ENCODE results near the gene AMER2. TPM values are rescaled to one million over a fixed set of nuclear protein-coding genes. Genes with fewer than 3 reads are reported as not detected.

The AMER2 gene
- total and polyA plus RNA-seq, 4 experiments from 2014 or later, result not detected

GRCh38 chr13:25136880-25137787 is 35.0 kb downstream of the AMER2 start:
- Mint-ChIP-seq H3K4me3 (no peak overlapping the region), H3K4me1 (no peaks in the 10 kb centered on the region), H3K36me3 (no peaks in the 10 kb centered on the region), H3K27ac (no peak overlapping the region), H3K27me3 (peaks cover 18 to 30% of the 10 kb centered on the region in 2 donors), H3K9me3 (peaks cover 0 to 18% (median 1%) of the 10 kb centered on the region in 8 donors)
- POLR2A ChIA-PET (ENCODE audit: partially characterized antibody), result no interaction called here
- intact Hi-C loops (cut with micrococcal nuclease), result no loop called here
- H3K4me3 ChIP-seq (ENCODE audit: low read length in 2 of 2), result no peak overlapping the region
- H3K36me3 ChIP-seq (ENCODE audit: insufficient read depth, low read length), result no peaks in the 10 kb centered on the region
- no peaks in the 10 kb centered on the region for H3K27me3 ChIP-seq (ENCODE audit: insufficient read depth, low read length)
- H3K4me1 ChIP-seq (ENCODE audit: insufficient read depth, low read length), result no peaks in the 10 kb centered on the region
- no peak overlapping the region for H3K27ac ChIP-seq (ENCODE audit: low read depth, low read length)
- no peak for DNase-seq
- CTCF ChIA-PET (ENCODE audit: partially characterized antibody), result no interaction called here
- H3K9me3 ChIP-seq (ENCODE audit: control insufficient read depth in 1 of 2, low read length in 2 of 2), result no peaks in the 10 kb centered on the region

- no peaks in the 10 kb centered on the region for H3K4me1 ChIP-seq (ENCODE audit: insufficient read depth, low read length)
- H3K9me3 ChIP-seq (ENCODE audit: control insufficient read depth in 1 of 2, low read length in 2 of 2), result no peaks in the 10 kb centered on the region
- no peak overlapping the region for H3K4me3 ChIP-seq (ENCODE audit: low read length in 2 of 2)
- POLR2A ChIA-PET (ENCODE audit: partially characterized antibody), result no interaction called here
- Mint-ChIP-seq H3K27ac (no peak overlapping the region), H3K4me1 (no peaks in the 10 kb centered on the region), H3K27me3 (peaks cover 11 to 24% of the 10 kb centered on the region in 2 donors), H3K9me3 (peaks cover 0 to 18% (median 1%) of the 10 kb centered on the region in 8 donors), H3K4me3 (no peak overlapping the region), H3K36me3 (no peaks in the 10 kb centered on the region)
- DNase-seq, result no peak
- H3K27me3 ChIP-seq (ENCODE audit: insufficient read depth, low read length), result no peaks in the 10 kb centered on the region
- CTCF ChIA-PET (ENCODE audit: partially characterized antibody), result no interaction called here
- intact Hi-C loops (cut with micrococcal nuclease), result no loop called here
- H3K36me3 ChIP-seq (ENCODE audit: insufficient read depth, low read length), result no peaks in the 10 kb centered on the region
- no peak overlapping the region for H3K27ac ChIP-seq (ENCODE audit: low read depth, low read length)
Observed at GRCh38 chr13:25135896-25136295, 36.2 kb downstream of the AMER2 start.

DNA sequence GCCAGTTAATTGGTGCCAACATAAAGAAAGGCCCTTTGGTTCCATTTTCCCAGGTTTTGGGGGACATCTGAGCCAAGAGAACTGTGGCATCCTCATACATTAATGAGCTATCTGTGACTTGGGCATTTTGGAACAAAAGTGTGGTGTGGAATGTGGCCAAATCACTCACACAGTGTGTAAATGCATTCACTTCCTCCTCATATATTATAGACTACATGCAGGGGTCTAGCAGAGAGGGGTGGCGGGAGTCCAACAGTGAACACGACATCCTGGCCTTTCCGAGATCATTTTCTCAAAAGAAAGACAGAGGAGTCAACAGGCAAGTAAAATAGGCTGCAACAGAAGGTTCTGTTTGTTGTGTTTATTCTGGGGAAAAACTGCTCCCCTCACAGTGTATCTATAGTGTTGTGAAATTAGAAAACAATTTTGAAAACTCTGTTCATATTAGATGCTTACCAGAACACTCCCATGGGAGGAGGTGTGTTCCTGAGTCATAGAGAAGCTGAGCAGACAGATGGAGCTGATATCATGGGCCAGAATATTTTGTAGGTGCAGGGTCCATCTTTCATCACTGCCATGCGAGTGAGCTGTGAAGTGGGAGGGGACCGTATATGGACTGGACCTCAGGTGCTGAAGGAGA is 39.2 kb downstream of the AMER2 start:
- no peaks in the 10 kb centered on the region for H3K9me3 ChIP-seq (ENCODE audit: control insufficient read depth in 1 of 2, low read length in 2 of 2)
- H3K9me3 Mint-ChIP-seq, result peaks cover 0 to 18% (median 1%) of the 10 kb centered on the region in 8 donors
- ChIA-PET POLR2A (ENCODE audit: partially characterized antibody) (no interaction called here), CTCF (ENCODE audit: partially characterized antibody) (interaction anchor here (1.1 to 1.4 kb wide), 2 partner anchors 11 to 19 kb away, joined by 3 to 5 read pairs; no protein-coding TSS in a partner anchor)
- DNase-seq, result no peak
- no peak overlapping the region for H3K27ac Mint-ChIP-seq
- H3K27me3 Mint-ChIP-seq, result peaks cover 7 to 23% of the 10 kb centered on the region in 2 donors
- no peaks in the 10 kb centered on the region for H3K27me3 ChIP-seq (ENCODE audit: insufficient read depth, low read length)
- intact Hi-C loops (cut with micrococcal nuclease), result no loop called here
- H3K4me3 Mint-ChIP-seq, result no peak overlapping the region
- H3K4me1 ChIP-seq (ENCODE audit: insufficient read depth, low read length), result no peaks in the 10 kb centered on the region
- H3K36me3 ChIP-seq (ENCODE audit: insufficient read depth, low read length), result no peaks in the 10 kb centered on the region
- H3K4me1 Mint-ChIP-seq, result peaks cover 0 to 1% (median 0%) of the 10 kb centered on the region in 4 donors
- H3K27ac ChIP-seq (ENCODE audit: low read depth, low read length), result no peak overlapping the region
- H3K36me3 Mint-ChIP-seq, result no peaks in the 10 kb centered on the region
- H3K4me3 ChIP-seq (ENCODE audit: low read length in 2 of 2), result no peak overlapping the region

DNA sequence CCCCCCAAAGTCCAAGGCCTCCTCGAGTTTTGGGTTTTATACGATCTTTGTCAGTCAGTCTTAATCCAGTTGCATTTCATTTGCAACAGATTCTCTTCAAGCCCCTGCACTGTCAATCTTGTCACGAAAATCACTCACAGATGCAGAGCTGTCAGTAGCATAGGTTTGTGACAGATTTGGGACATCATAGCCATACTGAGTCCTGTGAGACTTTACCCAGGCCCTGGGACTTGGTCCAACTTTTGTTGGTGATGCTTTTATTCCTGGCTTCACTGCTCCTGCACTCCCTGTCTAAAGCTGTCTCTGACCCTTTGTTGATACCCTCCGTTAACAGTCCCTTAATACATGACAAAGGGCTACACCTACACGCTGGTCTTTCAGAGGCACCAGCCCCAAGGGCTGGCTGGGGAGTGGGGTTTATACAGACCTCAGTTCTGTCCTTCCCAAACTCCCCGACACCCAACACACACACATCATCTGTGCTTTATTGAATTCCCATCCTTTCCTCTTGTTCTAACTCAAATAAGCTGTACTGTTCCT is 40.1 kb downstream of the AMER2 start:
- no peaks in the 10 kb centered on the region for H3K36me3 ChIP-seq (ENCODE audit: insufficient read depth, low read length)
- Mint-ChIP-seq H3K27ac (no peak overlapping the region), H3K27me3 (peaks cover 5 to 20% of the 10 kb centered on the region in 2 donors), H3K4me3 (no peak overlapping the region), H3K36me3 (no peaks in the 10 kb centered on the region), H3K9me3 (peaks cover 0 to 18% (median 1%) of the 10 kb centered on the region in 8 donors), H3K4me1 (peaks cover 0 to 1% (median 0%) of the 10 kb centered on the region in 4 donors)
- DNase-seq, result no peak
- H3K4me1 ChIP-seq (ENCODE audit: insufficient read depth, low read length), result no peaks in the 10 kb centered on the region
- POLR2A ChIA-PET (ENCODE audit: partially characterized antibody), result no interaction called here
- H3K27me3 ChIP-seq (ENCODE audit: insufficient read depth, low read length), result no peaks in the 10 kb centered on the region
- CTCF ChIA-PET (ENCODE audit: partially characterized antibody), result interaction anchor here (1.1 kb wide), 1 partner anchor 18 kb away, joined by 5 read pairs; no protein-coding TSS in a partner anchor
- no peak overlapping the region for H3K27ac ChIP-seq (ENCODE audit: low read depth, low read length)
- no peaks in the 10 kb centered on the region for H3K9me3 ChIP-seq (ENCODE audit: control insufficient read depth in 1 of 2, low read length in 2 of 2)
- H3K4me3 ChIP-seq (ENCODE audit: low read length in 2 of 2), result no peak overlapping the region
- intact Hi-C loops (cut with micrococcal nuclease), result no loop called here

DNA sequence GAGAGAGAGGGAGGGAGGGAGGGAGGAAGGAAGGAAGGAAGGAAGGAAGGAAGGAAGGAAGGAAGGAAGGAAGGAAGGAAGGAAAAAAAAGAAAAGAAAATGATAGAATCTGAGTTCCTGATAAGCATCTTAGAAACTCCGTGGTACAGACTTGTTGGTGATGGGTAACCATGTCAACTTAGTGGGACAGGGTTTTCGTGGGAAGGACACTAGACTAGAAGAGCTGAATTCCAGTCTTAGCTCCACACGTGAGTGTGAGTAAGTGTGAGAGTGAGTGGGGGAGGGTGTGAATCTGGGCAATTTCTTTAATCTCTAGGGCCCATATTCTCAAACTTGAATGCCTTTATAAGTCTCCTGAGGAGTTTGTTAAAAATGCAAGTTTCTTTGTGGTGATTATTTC is 41.1 kb downstream of the AMER2 start:
- no peak for DNase-seq
- Mint-ChIP-seq H3K4me1 (peaks cover 0 to 1% (median 0%) of the 10 kb centered on the region in 4 donors), H3K27ac (no peak overlapping the region), H3K36me3 (no peaks in the 10 kb centered on the region), H3K9me3 (peaks cover 0 to 18% (median 1%) of the 10 kb centered on the region in 8 donors), H3K4me3 (no peak overlapping the region), H3K27me3 (peaks cover 3 to 18% of the 10 kb centered on the region in 2 donors)
- no peaks in the 10 kb centered on the region for H3K9me3 ChIP-seq (ENCODE audit: control insufficient read depth in 1 of 2, low read length in 2 of 2)
- no peaks in the 10 kb centered on the region for H3K27me3 ChIP-seq (ENCODE audit: insufficient read depth, low read length)
- POLR2A ChIA-PET (ENCODE audit: partially characterized antibody), result no interaction called here
- no peaks in the 10 kb centered on the region for H3K36me3 ChIP-seq (ENCODE audit: insufficient read depth, low read length)
- CTCF ChIA-PET (ENCODE audit: partially characterized antibody), result no interaction called here
- H3K4me3 ChIP-seq (ENCODE audit: low read length in 2 of 2), result no peak overlapping the region
- no peaks in the 10 kb centered on the region for H3K4me1 ChIP-seq (ENCODE audit: insufficient read depth, low read length)
- H3K27ac ChIP-seq (ENCODE audit: low read depth, low read length), result no peak overlapping the region
- intact Hi-C loops (cut with micrococcal nuclease), result no loop called here

DNA sequence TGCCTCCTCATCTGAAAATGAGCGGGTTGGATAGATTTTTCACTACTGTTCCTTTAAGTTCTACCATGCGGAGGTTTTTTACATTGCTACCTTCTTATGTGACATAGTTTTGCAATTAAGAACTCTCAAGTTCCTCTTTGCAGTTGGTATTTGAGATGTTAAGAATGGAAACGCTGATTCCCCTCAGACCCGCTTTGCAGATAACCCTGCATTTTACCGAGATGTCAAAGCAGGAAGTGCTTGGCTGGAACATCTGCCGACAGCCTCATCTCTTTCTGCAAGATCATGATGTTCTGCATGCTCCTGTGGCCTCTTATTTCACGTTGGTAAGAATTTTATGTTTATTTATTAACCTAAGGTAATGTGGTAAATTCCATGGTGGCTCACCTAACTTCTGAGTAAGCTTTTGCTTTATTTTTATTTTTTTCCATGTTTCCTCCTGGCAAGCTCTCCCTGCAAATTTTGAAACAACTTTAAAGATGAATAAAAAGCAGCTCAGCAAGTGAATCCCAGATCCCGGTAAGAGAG is 53.6 kb downstream of the AMER2 start:
- intact Hi-C loops (cut with micrococcal nuclease), result no loop called here
- CTCF ChIA-PET (ENCODE audit: partially characterized antibody), result no interaction called here
- H3K4me1 ChIP-seq (ENCODE audit: insufficient read depth, low read length), result no peaks in the 10 kb centered on the region
- H3K4me1 Mint-ChIP-seq, result no peaks in the 10 kb centered on the region
- H3K27ac ChIP-seq (ENCODE audit: low read depth, low read length), result no peak overlapping the region
- H3K27ac Mint-ChIP-seq, result no peak overlapping the region
- H3K9me3 Mint-ChIP-seq, result peaks cover 0 to 22% (median 7%) of the 10 kb centered on the region in 8 donors
- H3K4me3 ChIP-seq (ENCODE audit: low read length in 2 of 2), result no peak overlapping the region
- peaks cover 0 to 1% of the 10 kb centered on the region in 2 donors for H3K36me3 Mint-ChIP-seq
- H3K36me3 ChIP-seq (ENCODE audit: insufficient read depth, low read length), result no peaks in the 10 kb centered on the region
- POLR2A ChIA-PET (ENCODE audit: partially characterized antibody), result no interaction called here
- H3K27me3 Mint-ChIP-seq, result peaks cover 26 to 30% of the 10 kb centered on the region in 2 donors
- no peaks in the 10 kb centered on the region for H3K9me3 ChIP-seq (ENCODE audit: control insufficient read depth in 1 of 2, low read length in 2 of 2)
- no peak for DNase-seq
- H3K4me3 Mint-ChIP-seq, result no peak overlapping the region
- H3K27me3 ChIP-seq (ENCODE audit: insufficient read depth, low read length), result peaks cover 5% of the 10 kb centered on the region

GRCh38 chr13:25117312-25117711 is 54.8 kb downstream of the AMER2 start:
- CTCF ChIA-PET (ENCODE audit: partially characterized antibody), result no interaction called here

More at GRCh38 chr13:25117312-25117711, 54.8 kb downstream of the AMER2 start:
- Histone ChIP-seq H3K27ac (ENCODE audit: low read depth, low read length) (no peak overlapping the region), H3K27me3 (ENCODE audit: insufficient read depth, low read length) (peaks cover 5% of the 10 kb centered on the region), H3K4me1 (ENCODE audit: insufficient read depth, low read length) (no peaks in the 10 kb centered on the region), H3K9me3 (ENCODE audit: control insufficient read depth in 1 of 2, low read length in 2 of 2) (no peaks in the 10 kb centered on the region), H3K4me3 (ENCODE audit: low read length in 2 of 2) (no peak overlapping the region), H3K36me3 (ENCODE audit: insufficient read depth, low read length) (no peaks in the 10 kb centered on the region)
- POLR2A ChIA-PET (ENCODE audit: partially characterized antibody), result no interaction called here
- H3K27me3 Mint-ChIP-seq, result peaks cover 28 to 34% of the 10 kb centered on the region in 2 donors
- no peak overlapping the region for H3K27ac Mint-ChIP-seq
- intact Hi-C loops (cut with micrococcal nuclease), result no loop called here
- H3K9me3 Mint-ChIP-seq, result peaks cover 0 to 13% (median 3%) of the 10 kb centered on the region in 8 donors
- no peak for DNase-seq
- H3K36me3 Mint-ChIP-seq, result no peaks in the 10 kb centered on the region
- H3K4me3 Mint-ChIP-seq, result no peak overlapping the region
- H3K4me1 Mint-ChIP-seq, result no peaks in the 10 kb centered on the region

Data from CD4-positive, alpha-beta memory T cell (primary cell).